ENCODE data around the gene FMN1. TPM values are rescaled to one million over a fixed set of nuclear protein-coding genes. Genes with fewer than 3 reads are reported as not detected.

Gene FMN1
- total RNA-seq, 2 donors from 2014 or later, result 0.60 to 1.1 TPM

DNA sequence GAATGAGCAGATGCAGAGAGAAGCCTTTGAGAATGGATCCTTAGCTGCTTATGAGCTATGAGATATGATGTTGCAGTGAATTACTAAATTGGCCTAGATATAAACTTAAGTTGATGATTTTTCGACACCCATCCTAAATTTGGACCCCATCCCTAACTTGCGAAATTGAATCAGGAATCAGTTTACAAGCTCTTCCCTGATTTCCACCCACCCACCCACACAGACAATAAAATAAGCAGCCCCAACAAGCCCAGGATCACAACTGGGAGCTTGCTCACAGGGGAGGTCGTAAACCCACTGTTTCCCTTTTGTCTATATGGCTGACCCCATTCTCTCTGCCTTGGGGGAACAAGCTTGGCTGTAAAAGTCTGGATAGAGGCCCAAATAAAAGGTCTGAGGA lies 419.4 kb downstream of the FMN1 start:
- H3K4me1 ChIP-seq (ENCODE audit: control insufficient read depth, insufficient read depth, low read length), result no peaks in the 10 kb centered on the region
- Mint-ChIP-seq H3K4me3 (no peak overlapping the region), H3K27ac (no peak overlapping the region), H3K27me3 (ENCODE audit: insufficient read depth) (no peaks in the 10 kb centered on the region), H3K9me3 (peaks cover 10% of the 10 kb centered on the region), H3K4me1 (no peaks in the 10 kb centered on the region), H3K36me3 (ENCODE audit: low read depth) (no peaks in the 10 kb centered on the region)
- no peak overlapping the region for H3K27ac ChIP-seq (ENCODE audit: low read depth, low read length)
- H3K36me3 ChIP-seq (ENCODE audit: control insufficient read depth, insufficient read depth, low read length), result no peaks in the 10 kb centered on the region
- H3K9ac ChIP-seq (ENCODE audit: extremely low read depth, low read length, poor library complexity, severe bottlenecking), result no peak overlapping the region
- no peaks in the 10 kb centered on the region for H3K27me3 ChIP-seq (ENCODE audit: control insufficient read depth, insufficient read depth, low read length, poor library complexity, severe bottlenecking)
- DNase-seq, result no peak
- TF ChIP-seq, protein P1, sequence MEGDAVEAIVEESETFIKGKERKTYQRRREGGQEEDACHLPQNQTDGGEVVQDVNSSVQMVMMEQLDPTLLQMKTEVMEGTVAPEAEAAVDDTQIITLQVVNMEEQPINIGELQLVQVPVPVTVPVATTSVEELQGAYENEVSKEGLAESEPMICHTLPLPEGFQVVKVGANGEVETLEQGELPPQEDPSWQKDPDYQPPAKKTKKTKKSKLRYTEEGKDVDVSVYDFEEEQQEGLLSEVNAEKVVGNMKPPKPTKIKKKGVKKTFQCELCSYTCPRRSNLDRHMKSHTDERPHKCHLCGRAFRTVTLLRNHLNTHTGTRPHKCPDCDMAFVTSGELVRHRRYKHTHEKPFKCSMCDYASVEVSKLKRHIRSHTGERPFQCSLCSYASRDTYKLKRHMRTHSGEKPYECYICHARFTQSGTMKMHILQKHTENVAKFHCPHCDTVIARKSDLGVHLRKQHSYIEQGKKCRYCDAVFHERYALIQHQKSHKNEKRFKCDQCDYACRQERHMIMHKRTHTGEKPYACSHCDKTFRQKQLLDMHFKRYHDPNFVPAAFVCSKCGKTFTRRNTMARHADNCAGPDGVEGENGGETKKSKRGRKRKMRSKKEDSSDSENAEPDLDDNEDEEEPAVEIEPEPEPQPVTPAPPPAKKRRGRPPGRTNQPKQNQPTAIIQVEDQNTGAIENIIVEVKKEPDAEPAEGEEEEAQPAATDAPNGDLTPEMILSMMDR (conservative IDR thresholded peaks at IDR 0.05), result no peak
- H3K9me3 ChIP-seq (ENCODE audit: control insufficient read depth, low read length), result peaks cover 14% of the 10 kb centered on the region
- WGBS, 2 experiments (ENCODE audit: insufficient coverage in 1 of 2, insufficient read length in 1 of 2), result 98% methylated on average over 3 of the region's 3 CpGs; no CpG with 5 or more reads in 1 of the 2 experiments
- no peak overlapping the region for H3K4me3 ChIP-seq (ENCODE audit: low read length)

DNA sequence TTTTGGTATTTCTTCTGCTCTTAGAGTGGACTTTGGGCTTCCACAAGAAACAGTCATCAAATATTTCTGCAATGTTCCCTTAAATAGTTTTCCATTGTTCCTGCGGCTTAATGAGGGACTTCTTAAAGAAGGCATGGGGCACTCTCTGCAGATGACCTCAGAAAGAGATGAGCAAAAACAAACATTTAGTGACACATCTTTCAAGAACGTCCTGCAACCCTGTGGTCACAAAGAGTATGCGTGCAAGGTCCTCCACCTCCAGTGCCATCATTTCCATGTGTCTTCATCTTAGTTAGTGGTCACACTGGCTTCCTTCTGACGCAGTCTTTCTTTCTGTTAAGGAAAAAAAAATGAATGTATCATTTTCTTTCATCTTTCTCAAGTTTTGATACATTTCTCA lies 420.5 kb downstream of the FMN1 start:
- no peak overlapping the region for H3K27ac Mint-ChIP-seq
- H3K4me3 ChIP-seq (ENCODE audit: low read length), result no peak overlapping the region
- H3K27ac ChIP-seq (ENCODE audit: low read depth, low read length), result no peak overlapping the region
- H3K4me3 Mint-ChIP-seq, result no peak overlapping the region
- no peaks in the 10 kb centered on the region for H3K36me3 ChIP-seq (ENCODE audit: control insufficient read depth, insufficient read depth, low read length)
- H3K36me3 Mint-ChIP-seq (ENCODE audit: low read depth), result no peaks in the 10 kb centered on the region
- 76 to 78% methylated on average over 4 of the region's 4 CpGs for WGBS, 2 experiments (ENCODE audit: insufficient coverage in 1 of 2, insufficient read length in 1 of 2)
- H3K27me3 ChIP-seq (ENCODE audit: control insufficient read depth, insufficient read depth, low read length, poor library complexity, severe bottlenecking), result no peaks in the 10 kb centered on the region
- TF ChIP-seq, protein P1 (conservative IDR thresholded peaks at IDR 0.05), result no peak
- no peak for DNase-seq
- H3K27me3 Mint-ChIP-seq (ENCODE audit: insufficient read depth), result no peaks in the 10 kb centered on the region
- no peak overlapping the region for H3K9ac ChIP-seq (ENCODE audit: extremely low read depth, low read length, poor library complexity, severe bottlenecking)
- H3K4me1 Mint-ChIP-seq, result no peaks in the 10 kb centered on the region
- H3K9me3 Mint-ChIP-seq, result peaks cover 6% of the 10 kb centered on the region
- H3K9me3 ChIP-seq (ENCODE audit: control insufficient read depth, low read length), result peaks cover 8% of the 10 kb centered on the region
- no peaks in the 10 kb centered on the region for H3K4me1 ChIP-seq (ENCODE audit: control insufficient read depth, insufficient read depth, low read length)

DNA sequence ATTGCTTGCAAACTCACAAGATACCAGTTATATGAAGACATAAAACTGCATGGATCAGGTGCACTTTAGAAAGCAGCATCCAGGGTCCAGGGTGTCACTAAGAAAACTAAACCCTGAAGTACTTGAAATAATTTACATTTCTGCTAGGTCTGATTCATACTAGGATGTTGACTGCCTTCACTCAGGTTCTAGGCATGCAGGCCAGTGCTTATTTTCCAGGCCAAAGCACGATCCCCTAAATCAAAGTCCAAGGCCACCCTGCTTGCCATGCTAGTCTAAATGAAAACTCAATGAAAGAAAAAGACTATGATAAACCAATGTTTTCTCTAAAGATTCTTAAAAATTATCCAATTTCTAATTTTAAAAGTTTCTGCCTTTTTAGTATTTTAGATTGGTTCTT lies 427.3 kb downstream of the FMN1 start:
- Histone ChIP-seq H3K4me1 (ENCODE audit: control insufficient read depth, insufficient read depth, low read length) (no peaks in the 10 kb centered on the region), H3K4me3 (ENCODE audit: low read length) (no peak overlapping the region), H3K9ac (ENCODE audit: extremely low read depth, low read length, poor library complexity, severe bottlenecking) (no peak overlapping the region), H3K9me3 (ENCODE audit: control insufficient read depth, low read length) (no peaks in the 10 kb centered on the region), H3K27ac (ENCODE audit: low read depth, low read length) (no peak overlapping the region), H3K27me3 (ENCODE audit: control insufficient read depth, insufficient read depth, low read length, poor library complexity, severe bottlenecking) (no peaks in the 10 kb centered on the region), H3K36me3 (ENCODE audit: control insufficient read depth, insufficient read depth, low read length) (no peaks in the 10 kb centered on the region)
- H3K4me3 Mint-ChIP-seq, result no peak overlapping the region
- no peaks in the 10 kb centered on the region for H3K4me1 Mint-ChIP-seq
- TF ChIP-seq, protein P1 (conservative IDR thresholded peaks at IDR 0.05), result no peak
- 100% methylated on average over 1 of the region's 1 CpG for WGBS, 2 experiments (ENCODE audit: insufficient coverage in 1 of 2, insufficient read length in 1 of 2)
- H3K27me3 Mint-ChIP-seq (ENCODE audit: insufficient read depth), result no peaks in the 10 kb centered on the region
- DNase-seq, result no peak
- peaks cover 4% of the 10 kb centered on the region for H3K9me3 Mint-ChIP-seq
- H3K27ac Mint-ChIP-seq, result no peak overlapping the region
- no peaks in the 10 kb centered on the region for H3K36me3 Mint-ChIP-seq (ENCODE audit: low read depth)

All from endodermal cell (in vitro differentiated cells).